ENCODE measurements around the gene MSRB2.

The MSRB2 gene

GRCh38 chr10:23120001-23120934, 24.9 kb downstream of the MSRB2 start:
- Histone ChIP-seq H4K20me1 (ENCODE audit: insufficient read depth, low read length) (no peaks in the 10 kb centered on the region), H3K27ac (ENCODE audit: low read depth, low read length, poor library complexity, severe bottlenecking) (no peak overlapping the region), H3K4me3 (ENCODE audit: low read depth, low read length, poor library complexity, severe bottlenecking) (no peak overlapping the region), H3K79me2 (ENCODE audit: insufficient read depth, low read length) (no peaks in the 10 kb centered on the region), H3K36me3 (ENCODE audit: insufficient read depth, low read length) (no peaks in the 10 kb centered on the region), H3K4me2 (ENCODE audit: low read length) (no peak overlapping the region), H3K9me2 (ENCODE audit: low read depth, low read length) (no peaks in the 10 kb centered on the region), H3K4me1 (ENCODE audit: insufficient read depth, low read length, severe bottlenecking) (no peaks in the 10 kb centered on the region), H3K27me3 (ENCODE audit: insufficient read depth, low read length) (no peaks in the 10 kb centered on the region), H3K9me3 (ENCODE audit: low read length) (no peaks in the 10 kb centered on the region), H3K9ac (ENCODE audit: low read length) (no peak overlapping the region), H3F3A (ENCODE audit: insufficient read depth, low read length) (no peaks in the 10 kb centered on the region), H2AFZ (ENCODE audit: low read length) (no peak overlapping the region)
- TF ChIP-seq EZH2 (IDR thresholded peaks at IDR 0.05; ENCODE audit: borderline replicate concordance, low read length) = no peak
- no peak for TF ChIP-seq CTCF (IDR thresholded peaks at IDR 0.05; ENCODE audit: low read length)

- H3K4me1 ChIP-seq (ENCODE audit: insufficient read depth, low read length, severe bottlenecking) = no peaks in the 10 kb centered on the region
- no peaks in the 10 kb centered on the region for H3F3A ChIP-seq (ENCODE audit: insufficient read depth, low read length)
- no peaks in the 10 kb centered on the region for H3K36me3 ChIP-seq (ENCODE audit: insufficient read depth, low read length)
- no peaks in the 10 kb centered on the region for H3K27me3 ChIP-seq (ENCODE audit: insufficient read depth, low read length)
- H3K27ac ChIP-seq (ENCODE audit: low read depth, low read length, poor library complexity, severe bottlenecking) = no peak overlapping the region
- H2AFZ ChIP-seq (ENCODE audit: low read length) = no peak overlapping the region
- no peaks in the 10 kb centered on the region for H3K9me3 ChIP-seq (ENCODE audit: low read length)
- no peak overlapping the region for H3K9ac ChIP-seq (ENCODE audit: low read length)
- no peaks in the 10 kb centered on the region for H3K9me2 ChIP-seq (ENCODE audit: low read depth, low read length)
- no peak overlapping the region for H3K4me3 ChIP-seq (ENCODE audit: low read depth, low read length, poor library complexity, severe bottlenecking)
- no peak overlapping the region for H3K4me2 ChIP-seq (ENCODE audit: low read length)
- no peaks in the 10 kb centered on the region for H3K79me2 ChIP-seq (ENCODE audit: insufficient read depth, low read length)
- TF ChIP-seq EZH2 (IDR thresholded peaks at IDR 0.05; ENCODE audit: borderline replicate concordance, low read length) = no peak
- TF ChIP-seq CTCF (IDR thresholded peaks at IDR 0.05; ENCODE audit: low read length) = no peak
- no peaks in the 10 kb centered on the region for H4K20me1 ChIP-seq (ENCODE audit: insufficient read depth, low read length)
These were observed 25.8 kb downstream of the MSRB2 start for GRCh38 chr10:23121135-23121534.

GRCh38 chr10:23136462-23136861, 41.1 kb downstream of the MSRB2 start:
- no peaks in the 10 kb centered on the region for H3K27me3 ChIP-seq (ENCODE audit: insufficient read depth, low read length)
- H3K4me3 ChIP-seq (ENCODE audit: low read depth, low read length, poor library complexity, severe bottlenecking) = no peak overlapping the region
- H4K20me1 ChIP-seq (ENCODE audit: insufficient read depth, low read length) = no peaks in the 10 kb centered on the region
- H2AFZ ChIP-seq (ENCODE audit: low read length) = no peak overlapping the region
- no peak overlapping the region for H3K4me2 ChIP-seq (ENCODE audit: low read length)
- no peaks in the 10 kb centered on the region for H3K9me2 ChIP-seq (ENCODE audit: low read depth, low read length)
- H3K36me3 ChIP-seq (ENCODE audit: insufficient read depth, low read length) = no peaks in the 10 kb centered on the region
- H3K9me3 ChIP-seq (ENCODE audit: low read length) = no peaks in the 10 kb centered on the region
- H3K9ac ChIP-seq (ENCODE audit: low read length) = no peak overlapping the region
- TF ChIP-seq EZH2 (IDR thresholded peaks at IDR 0.05; ENCODE audit: borderline replicate concordance, low read length) (no peak), CTCF (IDR thresholded peaks at IDR 0.05; ENCODE audit: low read length) (no peak)
- no peak overlapping the region for H3K27ac ChIP-seq (ENCODE audit: low read depth, low read length, poor library complexity, severe bottlenecking)
- no peaks in the 10 kb centered on the region for H3K4me1 ChIP-seq (ENCODE audit: insufficient read depth, low read length, severe bottlenecking)
- no peaks in the 10 kb centered on the region for H3K79me2 ChIP-seq (ENCODE audit: insufficient read depth, low read length)
- H3F3A ChIP-seq (ENCODE audit: insufficient read depth, low read length) = no peaks in the 10 kb centered on the region

Data from OCI-LY1 (cell line).